ENCODE data around the gene PNPLA7. TPM values are rescaled to one million over a fixed set of nuclear protein-coding genes. Genes with fewer than 3 reads are reported as not detected.

PNPLA7 gene
- total RNA-seq, 1 experiment from 2014 or later = 1.3 TPM

DNA sequence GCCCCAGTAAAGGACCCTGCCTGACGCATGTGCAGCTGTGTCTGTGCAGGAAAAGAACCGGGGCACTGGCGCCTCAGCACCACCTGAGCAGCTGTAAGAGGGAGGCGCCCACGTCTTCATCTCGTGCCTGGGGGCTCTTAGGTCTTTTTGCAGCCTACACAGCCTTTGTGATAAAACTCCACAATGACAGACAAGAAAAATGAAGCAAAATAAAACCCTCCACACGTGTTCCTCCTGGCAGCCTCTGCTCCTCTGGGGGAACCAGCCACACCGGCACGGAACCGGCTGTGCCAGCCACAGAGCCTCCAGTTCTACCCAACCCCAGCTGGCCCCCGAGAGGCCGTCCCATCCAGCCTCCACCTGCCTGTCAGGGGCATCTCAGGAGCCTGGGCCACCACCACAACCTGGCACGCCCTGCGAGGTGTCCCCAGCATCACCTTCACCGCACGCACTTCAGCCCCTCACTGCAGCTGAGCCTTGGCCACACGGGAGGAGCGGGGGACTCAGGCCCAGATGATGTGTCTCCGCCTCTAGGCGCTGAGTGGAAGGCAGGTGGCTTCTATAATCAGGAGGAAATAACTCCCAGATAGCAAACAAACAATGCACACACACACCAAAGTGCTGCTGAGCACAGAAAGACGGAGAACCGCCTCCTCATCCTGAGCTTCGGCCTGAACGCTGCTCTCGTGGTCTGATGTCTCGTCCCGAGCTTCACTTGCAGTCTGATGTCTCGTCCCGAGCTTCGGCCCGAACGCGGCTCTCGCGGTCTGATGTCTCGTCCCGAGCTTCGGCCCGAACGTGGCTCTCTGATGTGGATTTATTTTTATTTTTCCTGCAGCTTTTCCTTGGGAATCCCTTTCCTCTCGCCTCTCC is 62.5 kb downstream of the PNPLA7 start:
- no peaks in the 10 kb centered on the region for H3K27me3 Mint-ChIP-seq (ENCODE audit: low read depth)
- no peak overlapping the region for H3K4me3 Mint-ChIP-seq
- H3K4me1 Mint-ChIP-seq = no peaks in the 10 kb centered on the region
- H3K27ac Mint-ChIP-seq = no peak overlapping the region
- ATAC-seq (no peak), DNase-seq (ENCODE audit: low spot score) (no peak)
- no peak for TF ChIP-seq SMAD4 (CRISPR knock-in tag; IDR thresholded peaks at IDR 0.05)
- TF ChIP-seq ZNF396 (CRISPR knock-in tag; IDR thresholded peaks at IDR 0.05; ENCODE audit: borderline replicate concordance) = no peak
- TF ChIP-seq HMGA2 (CRISPR knock-in tag; IDR thresholded peaks at IDR 0.05) = no peak
- TF ChIP-seq, protein P1, sequence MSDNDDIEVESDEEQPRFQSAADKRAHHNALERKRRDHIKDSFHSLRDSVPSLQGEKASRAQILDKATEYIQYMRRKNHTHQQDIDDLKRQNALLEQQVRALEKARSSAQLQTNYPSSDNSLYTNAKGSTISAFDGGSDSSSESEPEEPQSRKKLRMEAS (CRISPR knock-in tag; IDR thresholded peaks at IDR 0.05) = no peak
- TF ChIP-seq CBFB (CRISPR knock-in tag; IDR thresholded peaks at IDR 0.05; ENCODE audit: low read depth) = no peak
- no peak for TF ChIP-seq IRF2 (CRISPR knock-in tag; IDR thresholded peaks at IDR 0.05; ENCODE audit: borderline replicate concordance, low read depth)
- no peak for TF ChIP-seq TEAD4 (CRISPR knock-in tag; IDR thresholded peaks at IDR 0.05)
- TF ChIP-seq, protein P2, sequence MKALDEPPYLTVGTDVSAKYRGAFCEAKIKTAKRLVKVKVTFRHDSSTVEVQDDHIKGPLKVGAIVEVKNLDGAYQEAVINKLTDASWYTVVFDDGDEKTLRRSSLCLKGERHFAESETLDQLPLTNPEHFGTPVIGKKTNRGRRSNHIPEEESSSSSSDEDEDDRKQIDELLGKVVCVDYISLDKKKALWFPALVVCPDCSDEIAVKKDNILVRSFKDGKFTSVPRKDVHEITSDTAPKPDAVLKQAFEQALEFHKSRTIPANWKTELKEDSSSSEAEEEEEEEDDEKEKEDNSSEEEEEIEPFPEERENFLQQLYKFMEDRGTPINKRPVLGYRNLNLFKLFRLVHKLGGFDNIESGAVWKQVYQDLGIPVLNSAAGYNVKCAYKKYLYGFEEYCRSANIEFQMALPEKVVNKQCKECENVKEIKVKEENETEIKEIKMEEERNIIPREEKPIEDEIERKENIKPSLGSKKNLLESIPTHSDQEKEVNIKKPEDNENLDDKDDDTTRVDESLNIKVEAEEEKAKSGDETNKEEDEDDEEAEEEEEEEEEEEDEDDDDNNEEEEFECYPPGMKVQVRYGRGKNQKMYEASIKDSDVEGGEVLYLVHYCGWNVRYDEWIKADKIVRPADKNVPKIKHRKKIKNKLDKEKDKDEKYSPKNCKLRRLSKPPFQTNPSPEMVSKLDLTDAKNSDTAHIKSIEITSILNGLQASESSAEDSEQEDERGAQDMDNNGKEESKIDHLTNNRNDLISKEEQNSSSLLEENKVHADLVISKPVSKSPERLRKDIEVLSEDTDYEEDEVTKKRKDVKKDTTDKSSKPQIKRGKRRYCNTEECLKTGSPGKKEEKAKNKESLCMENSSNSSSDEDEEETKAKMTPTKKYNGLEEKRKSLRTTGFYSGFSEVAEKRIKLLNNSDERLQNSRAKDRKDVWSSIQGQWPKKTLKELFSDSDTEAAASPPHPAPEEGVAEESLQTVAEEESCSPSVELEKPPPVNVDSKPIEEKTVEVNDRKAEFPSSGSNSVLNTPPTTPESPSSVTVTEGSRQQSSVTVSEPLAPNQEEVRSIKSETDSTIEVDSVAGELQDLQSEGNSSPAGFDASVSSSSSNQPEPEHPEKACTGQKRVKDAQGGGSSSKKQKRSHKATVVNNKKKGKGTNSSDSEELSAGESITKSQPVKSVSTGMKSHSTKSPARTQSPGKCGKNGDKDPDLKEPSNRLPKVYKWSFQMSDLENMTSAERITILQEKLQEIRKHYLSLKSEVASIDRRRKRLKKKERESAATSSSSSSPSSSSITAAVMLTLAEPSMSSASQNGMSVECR (CRISPR knock-in tag; IDR thresholded peaks at IDR 0.05; ENCODE audit: borderline replicate concordance) = no peak
- TF ChIP-seq MYBL2 (CRISPR knock-in tag; IDR thresholded peaks at IDR 0.05) = no peak
- TF ChIP-seq GRHL2 (CRISPR knock-in tag; IDR thresholded peaks at IDR 0.05; ENCODE audit: insufficient replicate concordance, severe bottlenecking) = no peak
- no peak for TF ChIP-seq AR (CRISPR knock-in tag; IDR thresholded peaks at IDR 0.05)
- CTCF ChIA-PET = interaction anchor here (1.4 to 1.8 kb wide), 2 partner anchors 185 to 201 kb away, joined by 3 to 4 read pairs; no protein-coding TSS in a partner anchor
- POLR2A ChIA-PET = no interaction called here
- no peaks in the 10 kb centered on the region for H3K36me3 Mint-ChIP-seq
- H3K9me3 Mint-ChIP-seq = peaks cover 3% of the 10 kb centered on the region; the same call in 1 of the 2 replicates

DNA sequence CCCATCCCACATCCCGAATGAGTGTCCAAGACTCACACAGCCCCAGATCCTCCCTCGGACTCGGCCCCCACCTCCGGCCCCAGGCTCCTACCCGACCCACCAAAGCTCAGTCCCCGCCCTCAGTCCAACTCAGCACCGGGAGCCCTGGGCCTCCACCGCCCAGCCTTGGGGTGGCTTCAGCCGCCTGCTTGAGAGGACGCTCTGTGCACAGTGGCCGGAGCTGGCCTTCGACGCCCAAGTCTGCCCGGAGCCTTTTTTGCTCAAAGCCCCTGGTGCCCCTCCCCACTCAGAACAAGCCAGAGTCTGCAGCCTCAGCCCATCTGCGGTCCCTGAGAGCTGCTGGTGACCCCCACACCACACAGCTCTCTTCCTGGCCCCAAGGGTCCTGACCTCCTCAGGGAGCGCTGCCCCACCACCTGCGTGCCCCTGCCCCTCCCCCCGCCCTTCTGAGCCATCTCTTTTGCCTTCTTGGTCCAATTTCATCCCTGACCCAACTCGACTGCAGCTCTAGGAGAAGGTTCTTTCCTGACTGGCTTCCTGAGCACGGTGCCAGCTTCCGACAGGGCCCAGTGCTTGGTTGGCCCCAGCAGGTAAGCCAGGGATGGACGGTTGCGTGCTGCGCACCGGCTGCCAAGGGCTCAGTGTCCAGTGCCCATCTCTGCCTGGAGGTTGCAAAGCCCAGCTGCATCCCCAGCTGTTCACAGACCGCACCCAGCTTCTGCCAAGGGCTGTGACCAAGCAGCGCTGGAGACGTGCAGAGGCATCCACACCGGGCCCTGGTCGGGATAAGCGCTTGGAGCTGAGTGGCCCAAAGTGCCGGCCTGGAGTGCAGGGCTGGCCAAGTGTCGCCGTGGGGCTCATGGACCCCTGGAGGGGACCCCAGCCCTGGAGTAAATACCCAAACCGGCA is 63.4 kb downstream of the PNPLA7 start:
- CTCF ChIA-PET = interaction anchor here (0.5 to 1.8 kb wide), 3 partner anchors 64 to 200 kb away, joined by 3 to 5 read pairs (median 4); partner anchors contain the start of genes EXD3 and NOXA1
- H3K9me3 Mint-ChIP-seq = no peaks in the 10 kb centered on the region
- TF ChIP-seq FOXP1 (CRISPR knock-in tag; IDR thresholded peaks at IDR 0.05; ENCODE audit: borderline replicate concordance) (no peak), CDX4 (CRISPR knock-in tag; IDR thresholded peaks at IDR 0.05; ENCODE audit: borderline replicate concordance) (no peak), AR (CRISPR knock-in tag; IDR thresholded peaks at IDR 0.05) (no peak), NFATC4 (CRISPR knock-in tag; IDR thresholded peaks at IDR 0.05) (no peak), PRRX2 (CRISPR knock-in tag; IDR thresholded peaks at IDR 0.05) (no peak), ZNF317 (CRISPR knock-in tag; IDR thresholded peaks at IDR 0.05; ENCODE audit: borderline replicate concordance, low read depth) (no peak), OVOL2 (CRISPR knock-in tag; IDR thresholded peaks at IDR 0.05; ENCODE audit: borderline replicate concordance) (no peak)
- no peaks in the 10 kb centered on the region for H3K4me1 Mint-ChIP-seq
- POLR2A ChIA-PET = no interaction called here
- no peaks in the 10 kb centered on the region for H3K27me3 Mint-ChIP-seq (ENCODE audit: low read depth)
- ATAC-seq (no peak), DNase-seq (ENCODE audit: low spot score) (no peak)
- H3K36me3 Mint-ChIP-seq = no peaks in the 10 kb centered on the region
- H3K4me3 Mint-ChIP-seq = no peak overlapping the region
- no peak overlapping the region for H3K27ac Mint-ChIP-seq
